Panc1 (cell line): ENCODE results near the gene BCAN. TPM values are rescaled to one million over a fixed set of nuclear protein-coding genes. Genes with fewer than 3 reads are reported as not detected.

Experiments
- ATAC-seq: fragments of 200-7000 bp; cut with Tn5 transposase; 2 replicates; pipeline ENCODE4 v1.9.1; 2020; ENCODE audit warnings: mild to moderate bottlenecking, moderate library complexity
- BruUV-seq: library from RNA; stranded (reverse); fragments of 400-500 nt; replicated peaks from 2 replicates; lab custom pipeline; 2021; lab: Mats Ljungman, UMichigan
- CTCF ChIA-PET: fragments of 300-600 bp; sonication (Branson Sonifier 250); formaldehyde crosslinking; loops from one replicate; lab custom pipeline; 2022; ENCODE audit warnings: antibody characterized with exemption; lab: Charles Lee
- POLR2A ChIA-PET: fragments of 300-600 bp; sonication (Branson Sonifier 250); formaldehyde crosslinking; loops from one replicate; lab custom pipeline; 2022; ENCODE audit warnings: antibody characterized with exemption; lab: Charles Lee
- DNase-seq: peaks from one replicate; pipeline ENCODE4 v3.0.0-alpha.2; 2010; ENCODE audit warnings: low read depth, low spot score
- H3K27ac ChIP-seq: 2 replicates; pipeline ENCODE4 v1.5.1; 2011; ENCODE audit warnings: mild to moderate bottlenecking, low read length, inconsistent platforms
- H3K27me3 ChIP-seq: fragments of 200-500 bp; sonication (Bioruptor generic); 2 replicates; pipeline ENCODE4 v1.6.0; 2014; ENCODE audit warnings: low read length, inconsistent platforms; ENCODE audit not compliant: control insufficient read depth, insufficient read depth
- H3K36me3 ChIP-seq: fragments of 200-500 bp; sonication (Bioruptor generic); 2 replicates; pipeline ENCODE4 v1.5.1; 2014; ENCODE audit warnings: inconsistent platforms, mild to moderate bottlenecking, low read length, moderate library complexity; ENCODE audit not compliant: control insufficient read depth, insufficient read depth
- H3K4me1 ChIP-seq: 2 replicates; pipeline ENCODE4 v1.5.1; 2011; ENCODE audit warnings: inconsistent platforms, mild to moderate bottlenecking, low read length, moderate library complexity; ENCODE audit not compliant: control insufficient read depth, insufficient read depth
- H3K4me3 ChIP-seq, 2 experiments: 2 replicates each; pipeline ENCODE4 v1.5.1; 2011 to 2012; ENCODE audit warnings: low read depth in 2 of 2, low read length in 2 of 2, mild to moderate bottlenecking in 2 of 2, inconsistent platforms in 1 of 2, moderate library complexity in 1 of 2
- H3K9me3 ChIP-seq: fragments of 200-500 bp; sonication (Bioruptor generic); 2 replicates; pipeline ENCODE4 v1.5.1; 2014; ENCODE audit warnings: low read depth, mild to moderate bottlenecking, inconsistent platforms, low read length, moderate library complexity; ENCODE audit not compliant: control insufficient read depth, insufficient read depth
- CTCF ChIP-seq: fragments of 450-650 bp; IDR thresholded peaks from 2 replicates; pipeline ENCODE4 v1.5.1; 2017; ENCODE audit warnings: mild to moderate bottlenecking
- POLR2AphosphoS5 ChIP-seq: IDR thresholded peaks from 2 replicates; pipeline ENCODE4 v1.6.1; 2012; ENCODE audit warnings: mild to moderate bottlenecking, low read depth, low read length, moderate library complexity
- REST ChIP-seq, 2 experiments: IDR thresholded peaks; 2 replicates each; pipeline ENCODE4 v1.6.1; 2011 to 2012; ENCODE audit warnings: low read depth in 2 of 2, control low read depth in 1 of 2, low read length in 1 of 2, mild to moderate bottlenecking in 1 of 2, moderate library complexity in 1 of 2; ENCODE audit not compliant: insufficient read depth in 1 of 2
- SIN3A ChIP-seq: IDR thresholded peaks from 2 replicates; pipeline ENCODE4 v1.6.1; 2012; ENCODE audit warnings: low read depth, mild to moderate bottlenecking, low read length, moderate library complexity, borderline replicate concordance; ENCODE audit not compliant: insufficient read depth
- TCF7L2 ChIP-seq: IDR thresholded peaks from 2 replicates; pipeline ENCODE4 v1.6.1; 2011; ENCODE audit warnings: mild to moderate bottlenecking, low read depth, low read length, inconsistent platforms
- in situ Hi-C: cut with HindIII; loops from 2 replicates; pipeline ENCODE4 v1.10.0; 2016; ENCODE audit warnings: low sequenced_read_pairs, low pct_unique_long_range_greater_than_20kb
- intact Hi-C: fragments of 100-400 bp; cut with micrococcal nuclease; formaldehyde crosslinking; loops from one replicate; pipeline ENCODE4 v1.10.0; 2022; ENCODE audit not compliant: unreplicated experiment
- total RNA-seq: library from RNA; stranded (reverse); gene quantifications from one replicate; pipeline ENCODE4 v1.2.1, GENCODE V29; 2021; ENCODE audit not compliant: unreplicated experiment

Gene BCAN
- total RNA-seq, 1 experiment from 2014 or later: 0.57 TPM

GRCh38 chr1:156703336-156703735, 61.4 kb downstream of the BCAN start:
- no peaks in the 10 kb centered on the region for H3K27me3 ChIP-seq
- no peak for TF ChIP-seq SIN3A
- no peak for TF ChIP-seq POLR2AphosphoS5
- TF ChIP-seq TCF7L2: no peak
- TF ChIP-seq CTCF: no peak
- no peak for TF ChIP-seq REST (IDR thresholded peaks at IDR 0.05; ENCODE audit: insufficient read depth in 1 of 2, low read depth in 2 of 2, low read length in 1 of 2)
- no peaks in the 10 kb centered on the region; the same call in 1 of the 2 replicates for H3K36me3 ChIP-seq
- POLR2A ChIA-PET: interaction anchor here (0.6 kb wide), 2 partner anchors 35 to 197 kb away, joined by 5 to 7 read pairs; no protein-coding TSS in a partner anchor
- no peak for DNase-seq
- BruUV-seq: no TSS peak
- in situ Hi-C loops (no loop called here), intact Hi-C loops (no loop called here)
- H3K27ac ChIP-seq: peak overlapping the region; percentile 93
- no peak for ATAC-seq
- H3K4me3 ChIP-seq: peak overlapping the region; percentile 82 to 84
- H3K4me1 ChIP-seq: peaks cover 67% of the 10 kb centered on the region
- no peaks in the 10 kb centered on the region for H3K9me3 ChIP-seq
- CTCF ChIA-PET: interaction anchor here (0.6 to 4.6 kb wide), 5 partner anchors 9 to 39 kb away, joined by 3 to 42 read pairs (median 5); no protein-coding TSS in a partner anchor

GRCh38 chr1:156703741-156704140, 61.8 kb downstream of the BCAN start:
- no peaks in the 10 kb centered on the region; the same call in 1 of the 2 replicates for H3K36me3 ChIP-seq
- no peaks in the 10 kb centered on the region for H3K9me3 ChIP-seq
- in situ Hi-C loops (no loop called here), intact Hi-C loops (loop anchor here (2.0 kb wide), 1 partner anchor 13 kb away; no protein-coding TSS in a partner anchor)
- ChIA-PET POLR2A (no interaction called here), CTCF (interaction anchor here (0.7 to 4.6 kb wide), 2 partner anchors 9 to 14 kb away, joined by 5 to 42 read pairs; no protein-coding TSS in a partner anchor)
- H3K27ac ChIP-seq: peak overlapping the region; percentile 93
- peaks cover 70% of the 10 kb centered on the region for H3K4me1 ChIP-seq
- H3K27me3 ChIP-seq: no peaks in the 10 kb centered on the region
- H3K4me3 ChIP-seq: peak overlapping the region; percentile 82 to 84
- no TSS peak for BruUV-seq
- ATAC-seq (no peak), DNase-seq (no peak)
- TF ChIP-seq POLR2AphosphoS5 (no peak), TCF7L2 (no peak), REST (IDR thresholded peaks at IDR 0.05; ENCODE audit: insufficient read depth in 1 of 2, low read depth in 2 of 2, low read length in 1 of 2) (no peak), SIN3A (no peak), CTCF (no peak)
